Breast epithelium (tissue), 3 donors: ENCODE measurements around the gene RFLNA.

Experiments used
- POLR2AphosphoS5 ChIP-seq, 3 donors: sonication (generic); formaldehyde crosslinking; IDR thresholded peaks; one replicate each; pipeline ENCODE4 v1.6.1; 2017; ENCODE audit warnings: antibody characterized with exemption in 3 of 3
- TF ChIP-seq, protein P1 (sequence below), 3 donors: fragments of 450-650 bp; IDR thresholded peaks; one replicate each; pipeline ENCODE4 v1.5.1; 2016 to 2017; ENCODE audit warnings: antibody characterized with exemption in 3 of 3, mild to moderate bottlenecking in 3 of 3, moderate library complexity in 3 of 3

- TF ChIP-seq, protein P1, sequence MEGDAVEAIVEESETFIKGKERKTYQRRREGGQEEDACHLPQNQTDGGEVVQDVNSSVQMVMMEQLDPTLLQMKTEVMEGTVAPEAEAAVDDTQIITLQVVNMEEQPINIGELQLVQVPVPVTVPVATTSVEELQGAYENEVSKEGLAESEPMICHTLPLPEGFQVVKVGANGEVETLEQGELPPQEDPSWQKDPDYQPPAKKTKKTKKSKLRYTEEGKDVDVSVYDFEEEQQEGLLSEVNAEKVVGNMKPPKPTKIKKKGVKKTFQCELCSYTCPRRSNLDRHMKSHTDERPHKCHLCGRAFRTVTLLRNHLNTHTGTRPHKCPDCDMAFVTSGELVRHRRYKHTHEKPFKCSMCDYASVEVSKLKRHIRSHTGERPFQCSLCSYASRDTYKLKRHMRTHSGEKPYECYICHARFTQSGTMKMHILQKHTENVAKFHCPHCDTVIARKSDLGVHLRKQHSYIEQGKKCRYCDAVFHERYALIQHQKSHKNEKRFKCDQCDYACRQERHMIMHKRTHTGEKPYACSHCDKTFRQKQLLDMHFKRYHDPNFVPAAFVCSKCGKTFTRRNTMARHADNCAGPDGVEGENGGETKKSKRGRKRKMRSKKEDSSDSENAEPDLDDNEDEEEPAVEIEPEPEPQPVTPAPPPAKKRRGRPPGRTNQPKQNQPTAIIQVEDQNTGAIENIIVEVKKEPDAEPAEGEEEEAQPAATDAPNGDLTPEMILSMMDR (IDR thresholded peaks at IDR 0.05), result no peak
- no peak for TF ChIP-seq POLR2AphosphoS5 (IDR thresholded peaks at IDR 0.05)
Measured at GRCh38 chr12:124363353-124363965, 68.6 kb downstream of the RFLNA start.
